CD4-positive, alpha-beta T cell (primary cell): ENCODE results near the gene UBIAD1. TPM values are rescaled to one million over a fixed set of nuclear protein-coding genes. Genes with fewer than 3 reads are reported as not detected.

ENCODE experiments used
- ATAC-seq: fragments of 200-7000 bp; cut with Tn5 transposase; one replicate; pipeline ENCODE4 v1.10.0; 2022; ENCODE audit warnings: mild to moderate bottlenecking; ENCODE audit not compliant: poor library complexity
- CTCF ChIA-PET: fragments of 350-600 bp; sonication (Branson Sonifier 250); formaldehyde crosslinking; loops from one replicate; lab custom pipeline; 2021; ENCODE audit warnings: antibody characterized with exemption, inconsistent platforms; lab: Charles Lee
- POLR2A ChIA-PET: fragments of 350-600 bp; sonication (Branson Sonifier 250); formaldehyde crosslinking; loops from one replicate; lab custom pipeline; 2021; ENCODE audit warnings: antibody characterized with exemption, inconsistent platforms; lab: Charles Lee
- DNase-seq, 14 experiments: peaks; one replicate each; pipeline ENCODE4 v3.0.0-alpha.2; 2013 to 2020; ENCODE audit warnings: mixed read lengths in 2 of 14
- H3K27ac ChIP-seq, 2 donors: one replicate each; pipeline versions ENCODE4 v1.5.1 to v1.7.0; 2013; ENCODE audit warnings: low read length in 2 of 2, low read depth in 1 of 2, mild to moderate bottlenecking in 1 of 2
- H3K27me3 ChIP-seq, 2 experiments: 1 replicate in 1 of 2; 2 replicates in 1 of 2; pipeline versions ENCODE4 v1.6.1 to v1.7.0; 2013; ENCODE audit warnings: low read length in 2 of 2, control low read depth in 1 of 2, mild to moderate bottlenecking in 1 of 2, moderate library complexity in 1 of 2; ENCODE audit not compliant: insufficient read depth in 2 of 2, control insufficient read depth in 1 of 2
- H3K36me3 ChIP-seq: one replicate; pipeline ENCODE4 v1.6.1; 2013; ENCODE audit warnings: low read length, control low read depth; ENCODE audit not compliant: insufficient read depth
- H3K4me1 ChIP-seq: one replicate; pipeline ENCODE4 v1.6.1; 2013; ENCODE audit warnings: low read length, control low read depth; ENCODE audit not compliant: insufficient read depth
- H3K4me3 ChIP-seq: one replicate; pipeline ENCODE4 v1.5.1; 2013; ENCODE audit warnings: mild to moderate bottlenecking, low read length, moderate library complexity
- H3K9me3 ChIP-seq, 2 experiments: 1 replicate in 1 of 2; 2 replicates in 1 of 2; pipeline versions ENCODE4 v1.6.1 to v1.7.0; 2013; ENCODE audit warnings: low read length in 2 of 2, mild to moderate bottlenecking in 2 of 2, control low read depth in 1 of 2, moderate library complexity in 1 of 2; ENCODE audit not compliant: control insufficient read depth in 1 of 2, insufficient read depth in 1 of 2
- H3K27ac Mint-ChIP-seq: one replicate; pipeline ENCODE4 v1.8.0; 2020; ENCODE audit warnings: mixed read lengths
- H3K27me3 Mint-ChIP-seq: one replicate; pipeline ENCODE4 v1.8.0; 2021; ENCODE audit warnings: mixed read lengths
- H3K36me3 Mint-ChIP-seq: one replicate; pipeline ENCODE4 v1.8.0; 2021; ENCODE audit warnings: low read depth, mixed read lengths
- H3K4me1 Mint-ChIP-seq: one replicate; pipeline ENCODE4 v1.8.0; 2021; ENCODE audit warnings: low read depth, mixed read lengths
- H3K4me3 Mint-ChIP-seq: one replicate; pipeline ENCODE4 v1.8.0; 2020; ENCODE audit warnings: mild to moderate bottlenecking, mixed read lengths
- H3K9me3 Mint-ChIP-seq: one replicate; pipeline ENCODE4 v1.8.0; 2020; ENCODE audit warnings: mixed read lengths
- intact Hi-C, 2 experiments: fragments of 100-400 bp; cut with DNase I in 1 of 2; cut with micrococcal nuclease in 1 of 2; formaldehyde crosslinking; loops; one replicate each; pipeline versions ENCODE4 v1.15.1 to v1.9.0; 2023 to 2025; cut with DNase I, micrococcal nuclease
- total RNA-seq, 174 experiments: library from RNA in 2 of 174; stranded (reverse) in 2 of 174; gene quantifications; one replicate each; pipeline ENCODE4 v1.2.3 and lab custom pipeline; 2021 to 2026
- TF ChIP-seq, protein P1 (sequence below): fragments of 200-600 bp; IDR thresholded peaks from one replicate; pipeline ENCODE4 v1.8.0; 2022; ENCODE audit warnings: antibody characterized with exemption, mild to moderate bottlenecking

UBIAD1 gene
- total RNA-seq, 2 experiments from 2014 or later: 19.2 to 19.3 TPM

DNA sequence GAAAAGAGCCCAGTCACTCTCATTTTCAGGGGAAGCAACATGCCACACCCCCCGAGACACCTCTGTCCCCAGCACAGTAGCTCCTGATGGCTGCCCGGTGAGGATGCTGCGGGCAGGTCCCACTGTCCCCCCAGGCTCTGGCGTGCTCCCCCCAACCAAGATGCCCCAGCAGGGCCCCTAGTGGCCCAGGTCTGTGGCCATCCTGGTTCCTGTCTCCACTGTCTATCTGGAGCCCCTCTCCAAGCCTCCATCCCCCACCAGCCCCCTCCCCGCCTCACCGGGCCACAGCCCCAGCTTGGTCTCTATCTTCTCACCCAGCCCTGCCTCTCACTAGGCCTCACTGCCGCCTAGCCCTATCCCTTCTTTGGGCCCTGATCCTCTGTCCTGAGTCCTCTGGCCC is 61.8 kb downstream of the UBIAD1 start:
- H3K27ac Mint-ChIP-seq: no peak overlapping the region
- DNase-seq (no peak), ATAC-seq (no peak)
- H3K4me3 Mint-ChIP-seq: no peak overlapping the region
- peaks cover 16% of the 10 kb centered on the region for H3K4me1 Mint-ChIP-seq
- Histone ChIP-seq H3K27me3 (peaks cover 0 to 4% of the 10 kb centered on the region in 2 experiments), H3K9me3 (no peaks in the 10 kb centered on the region), H3K4me1 (peaks cover 5% of the 10 kb centered on the region), H3K4me3 (no peak overlapping the region), H3K36me3 (no peaks in the 10 kb centered on the region), H3K27ac (no peak overlapping the region)
- ChIA-PET CTCF (no interaction called here), POLR2A (no interaction called here)
- H3K36me3 Mint-ChIP-seq: no peaks in the 10 kb centered on the region
- H3K9me3 Mint-ChIP-seq: no peaks in the 10 kb centered on the region
- peaks cover 11% of the 10 kb centered on the region for H3K27me3 Mint-ChIP-seq
- intact Hi-C loops: loop anchor here in 1 of 2 experiments (5.0 kb wide), 1 partner anchor 298 kb away; no protein-coding TSS in a partner anchor
- TF ChIP-seq, protein P1, sequence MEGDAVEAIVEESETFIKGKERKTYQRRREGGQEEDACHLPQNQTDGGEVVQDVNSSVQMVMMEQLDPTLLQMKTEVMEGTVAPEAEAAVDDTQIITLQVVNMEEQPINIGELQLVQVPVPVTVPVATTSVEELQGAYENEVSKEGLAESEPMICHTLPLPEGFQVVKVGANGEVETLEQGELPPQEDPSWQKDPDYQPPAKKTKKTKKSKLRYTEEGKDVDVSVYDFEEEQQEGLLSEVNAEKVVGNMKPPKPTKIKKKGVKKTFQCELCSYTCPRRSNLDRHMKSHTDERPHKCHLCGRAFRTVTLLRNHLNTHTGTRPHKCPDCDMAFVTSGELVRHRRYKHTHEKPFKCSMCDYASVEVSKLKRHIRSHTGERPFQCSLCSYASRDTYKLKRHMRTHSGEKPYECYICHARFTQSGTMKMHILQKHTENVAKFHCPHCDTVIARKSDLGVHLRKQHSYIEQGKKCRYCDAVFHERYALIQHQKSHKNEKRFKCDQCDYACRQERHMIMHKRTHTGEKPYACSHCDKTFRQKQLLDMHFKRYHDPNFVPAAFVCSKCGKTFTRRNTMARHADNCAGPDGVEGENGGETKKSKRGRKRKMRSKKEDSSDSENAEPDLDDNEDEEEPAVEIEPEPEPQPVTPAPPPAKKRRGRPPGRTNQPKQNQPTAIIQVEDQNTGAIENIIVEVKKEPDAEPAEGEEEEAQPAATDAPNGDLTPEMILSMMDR: no peak

DNA sequence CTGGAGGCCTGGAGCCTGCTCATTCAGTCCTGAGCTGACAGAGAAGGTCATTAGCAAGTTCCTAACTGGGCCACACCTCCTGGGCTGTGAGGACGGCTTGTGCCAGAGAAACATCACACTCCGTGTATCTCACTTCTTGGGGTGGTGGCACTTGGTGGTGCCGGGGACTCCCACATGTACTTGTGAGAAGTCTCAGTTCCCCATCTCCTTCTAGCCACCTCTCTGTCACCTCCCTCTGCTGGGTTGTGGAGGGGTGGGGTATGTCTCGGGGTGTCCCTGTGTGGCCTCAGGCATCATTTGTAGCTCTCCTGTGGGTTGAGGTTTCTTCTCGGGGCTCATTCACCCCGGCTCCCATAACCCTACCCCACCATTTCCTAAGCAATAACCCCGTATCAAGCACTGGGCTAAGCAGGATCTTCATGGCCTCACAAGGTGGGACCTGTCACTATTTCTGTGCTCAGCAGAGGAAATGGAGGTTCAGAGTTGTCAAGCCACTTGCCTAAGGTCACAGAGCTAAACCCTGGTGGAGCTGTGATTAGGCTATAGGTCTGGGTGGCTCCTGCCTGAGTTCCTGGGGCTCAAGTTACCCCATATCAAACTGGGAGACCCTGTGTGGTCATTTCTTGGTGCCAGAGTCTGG is 62.5 kb downstream of the UBIAD1 start:
- Histone ChIP-seq H3K27me3 (peaks cover 0 to 11% of the 10 kb centered on the region in 2 experiments), H3K36me3 (no peaks in the 10 kb centered on the region), H3K4me3 (no peak overlapping the region), H3K4me1 (peaks cover 5% of the 10 kb centered on the region), H3K27ac (no peak overlapping the region), H3K9me3 (no peaks in the 10 kb centered on the region)
- no peak overlapping the region for H3K4me3 Mint-ChIP-seq
- POLR2A ChIA-PET: no interaction called here
- TF ChIP-seq, protein P1: no peak
- H3K4me1 Mint-ChIP-seq: peaks cover 16% of the 10 kb centered on the region
- intact Hi-C loops: loop anchor here in 1 of 2 experiments (5.0 kb wide), 1 partner anchor 298 kb away; no protein-coding TSS in a partner anchor
- peaks cover 14% of the 10 kb centered on the region for H3K27me3 Mint-ChIP-seq
- H3K9me3 Mint-ChIP-seq: no peaks in the 10 kb centered on the region
- CTCF ChIA-PET: no interaction called here
- no peaks in the 10 kb centered on the region for H3K36me3 Mint-ChIP-seq
- no peak for ATAC-seq
- no peak overlapping the region for H3K27ac Mint-ChIP-seq
- peak in 2 of 14 experiments; percentile 3 to 59 for DNase-seq

DNA sequence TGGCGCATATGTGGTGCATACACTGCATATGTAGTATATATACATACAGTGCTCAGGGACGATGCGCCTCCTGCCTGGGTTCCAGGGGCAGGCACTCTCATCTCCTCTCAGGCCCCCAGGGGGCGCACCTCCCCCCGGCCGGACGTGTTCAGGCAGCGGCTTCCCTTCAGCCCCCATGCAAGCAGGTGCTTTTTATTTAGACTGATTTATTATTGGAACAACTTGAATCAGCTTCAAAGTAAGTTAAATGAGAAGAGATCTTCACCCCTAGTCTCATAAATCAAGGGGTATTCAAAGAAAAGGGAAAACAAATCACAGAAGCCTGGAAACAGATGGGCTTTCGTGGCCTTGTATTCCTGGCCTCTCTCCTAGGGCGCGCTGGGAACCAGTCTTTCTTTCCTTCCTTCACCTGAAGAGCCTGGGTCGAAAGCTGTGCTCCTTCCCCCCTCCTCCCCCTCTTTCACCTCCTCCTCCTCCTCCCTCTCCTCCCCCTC is 64.6 kb downstream of the UBIAD1 start:
- Histone ChIP-seq H3K27ac (no peak overlapping the region), H3K4me1 (peaks cover 5% of the 10 kb centered on the region), H3K4me3 (no peak overlapping the region), H3K27me3 (peaks cover 0 to 11% of the 10 kb centered on the region in 2 experiments), H3K9me3 (no peaks in the 10 kb centered on the region), H3K36me3 (no peaks in the 10 kb centered on the region)
- no peaks in the 10 kb centered on the region for H3K9me3 Mint-ChIP-seq
- intact Hi-C loops: loop anchor here (1.0 to 5.0 kb wide), 3 partner anchors 300 to 382 kb away; no protein-coding TSS in a partner anchor
- ATAC-seq (peak; percentile 74), DNase-seq (peak; percentile 55 to 81 (median 66))
- peaks cover 14% of the 10 kb centered on the region for H3K27me3 Mint-ChIP-seq
- H3K4me1 Mint-ChIP-seq: peaks cover 16% of the 10 kb centered on the region
- CTCF ChIA-PET: interaction anchor here (1.5 kb wide), 1 partner anchor 305 kb away, joined by 3 read pairs; no protein-coding TSS in a partner anchor
- TF ChIP-seq, protein P1: peak; percentile 86
- H3K4me3 Mint-ChIP-seq: no peak overlapping the region
- H3K27ac Mint-ChIP-seq: no peak overlapping the region
- POLR2A ChIA-PET: no interaction called here
- H3K36me3 Mint-ChIP-seq: no peaks in the 10 kb centered on the region

Other genes with a start within 250 kb of the UBIAD1 start
- gene MASP2, start 226.0 kb upstream of the UBIAD1 start, total RNA-seq: under 1 TPM; 0.27 to 0.53 TPM
- 10 to 100 TPM; 21.2 to 24.8 TPM for gene SRM, start 213.2 kb upstream of the UBIAD1 start, total RNA-seq
- gene EXOSC10, start 173.3 kb upstream of the UBIAD1 start, total RNA-seq: 10 to 100 TPM; 81.6 to 89.0 TPM
- not detected for gene ANGPTL7, start 83.8 kb upstream of the UBIAD1 start, total RNA-seq
- gene MTOR, start 10.6 kb upstream of the UBIAD1 start, total RNA-seq: 10 to 100 TPM; 27.3 to 28.9 TPM
- under 1 TPM; 0.55 to 0.56 TPM for gene DISP3, start 206.0 kb downstream of the UBIAD1 start, total RNA-seq